ENCODE measurements around the gene CNN2. TPM values are rescaled to one million over a fixed set of nuclear protein-coding genes. Genes with fewer than 3 reads are reported as not detected.
A peak's percentile ranks its signal among the peaks of the same experiment; 100 is the strongest.

The CNN2 gene
- total RNA-seq, 1 experiment from 2014 or later: 151 TPM

DNA sequence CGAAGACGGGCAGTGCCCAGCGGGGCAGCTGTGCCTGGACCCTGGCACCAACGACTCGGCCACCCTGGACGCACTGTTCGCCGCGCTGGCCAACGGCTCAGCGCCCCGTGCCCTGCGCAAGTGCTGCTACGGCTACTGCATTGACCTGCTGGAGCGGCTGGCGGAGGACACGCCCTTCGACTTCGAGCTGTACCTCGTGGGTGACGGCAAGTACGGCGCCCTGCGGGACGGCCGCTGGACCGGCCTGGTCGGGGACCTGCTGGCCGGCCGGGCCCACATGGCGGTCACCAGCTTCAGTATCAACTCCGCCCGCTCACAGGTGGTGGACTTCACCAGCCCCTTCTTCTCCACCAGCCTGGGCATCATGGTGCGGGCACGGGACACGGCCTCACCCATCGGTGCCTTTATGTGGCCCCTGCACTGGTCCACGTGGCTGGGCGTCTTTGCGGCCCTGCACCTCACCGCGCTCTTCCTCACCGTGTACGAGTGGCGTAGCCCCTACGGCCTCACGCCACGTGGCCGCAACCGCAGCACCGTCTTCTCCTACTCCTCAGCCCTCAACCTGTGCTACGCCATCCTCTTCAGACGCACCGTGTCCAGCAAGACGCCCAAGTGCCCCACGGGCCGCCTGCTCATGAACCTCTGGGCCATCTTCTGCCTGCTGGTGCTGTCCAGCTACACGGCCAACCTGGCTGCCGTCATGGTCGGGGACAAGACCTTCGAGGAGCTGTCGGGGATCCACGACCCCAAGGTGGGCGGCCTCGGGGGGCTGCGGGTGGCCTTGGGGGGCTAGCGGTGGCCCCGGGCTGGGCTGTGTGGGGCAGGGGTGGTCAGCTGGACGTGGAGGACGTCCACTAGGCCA lies 21.4 kb upstream of the CNN2 start:
- peaks cover 31% of the 10 kb centered on the region for H3K36me3 Mint-ChIP-seq (ENCODE audit: insufficient read depth, unreplicated experiment)
- no peaks in the 10 kb centered on the region for H3K4me1 Mint-ChIP-seq (ENCODE audit: low read depth, unreplicated experiment)
- CTCF ChIA-PET: no interaction called here
- TF ChIP-seq, protein P1, sequence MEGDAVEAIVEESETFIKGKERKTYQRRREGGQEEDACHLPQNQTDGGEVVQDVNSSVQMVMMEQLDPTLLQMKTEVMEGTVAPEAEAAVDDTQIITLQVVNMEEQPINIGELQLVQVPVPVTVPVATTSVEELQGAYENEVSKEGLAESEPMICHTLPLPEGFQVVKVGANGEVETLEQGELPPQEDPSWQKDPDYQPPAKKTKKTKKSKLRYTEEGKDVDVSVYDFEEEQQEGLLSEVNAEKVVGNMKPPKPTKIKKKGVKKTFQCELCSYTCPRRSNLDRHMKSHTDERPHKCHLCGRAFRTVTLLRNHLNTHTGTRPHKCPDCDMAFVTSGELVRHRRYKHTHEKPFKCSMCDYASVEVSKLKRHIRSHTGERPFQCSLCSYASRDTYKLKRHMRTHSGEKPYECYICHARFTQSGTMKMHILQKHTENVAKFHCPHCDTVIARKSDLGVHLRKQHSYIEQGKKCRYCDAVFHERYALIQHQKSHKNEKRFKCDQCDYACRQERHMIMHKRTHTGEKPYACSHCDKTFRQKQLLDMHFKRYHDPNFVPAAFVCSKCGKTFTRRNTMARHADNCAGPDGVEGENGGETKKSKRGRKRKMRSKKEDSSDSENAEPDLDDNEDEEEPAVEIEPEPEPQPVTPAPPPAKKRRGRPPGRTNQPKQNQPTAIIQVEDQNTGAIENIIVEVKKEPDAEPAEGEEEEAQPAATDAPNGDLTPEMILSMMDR (IDR thresholded peaks at IDR 0.05; ENCODE audit: unreplicated experiment): no peak
- H3K4me3 Mint-ChIP-seq (ENCODE audit: low read depth, unreplicated experiment): no peak overlapping the region
- H3K27ac Mint-ChIP-seq (ENCODE audit: unreplicated experiment): peak overlapping the region; percentile 41
- DNase-seq: no peak
- BruUV-seq (replicated peaks): no TSS peak
- intact Hi-C loops (cut with micrococcal nuclease; ENCODE audit: unreplicated experiment): no loop called here
- peaks cover 38% of the 10 kb centered on the region for H3K27me3 Mint-ChIP-seq (ENCODE audit: unreplicated experiment)
- H3K9me3 Mint-ChIP-seq (ENCODE audit: low read depth, unreplicated experiment): no peaks in the 10 kb centered on the region

DNA sequence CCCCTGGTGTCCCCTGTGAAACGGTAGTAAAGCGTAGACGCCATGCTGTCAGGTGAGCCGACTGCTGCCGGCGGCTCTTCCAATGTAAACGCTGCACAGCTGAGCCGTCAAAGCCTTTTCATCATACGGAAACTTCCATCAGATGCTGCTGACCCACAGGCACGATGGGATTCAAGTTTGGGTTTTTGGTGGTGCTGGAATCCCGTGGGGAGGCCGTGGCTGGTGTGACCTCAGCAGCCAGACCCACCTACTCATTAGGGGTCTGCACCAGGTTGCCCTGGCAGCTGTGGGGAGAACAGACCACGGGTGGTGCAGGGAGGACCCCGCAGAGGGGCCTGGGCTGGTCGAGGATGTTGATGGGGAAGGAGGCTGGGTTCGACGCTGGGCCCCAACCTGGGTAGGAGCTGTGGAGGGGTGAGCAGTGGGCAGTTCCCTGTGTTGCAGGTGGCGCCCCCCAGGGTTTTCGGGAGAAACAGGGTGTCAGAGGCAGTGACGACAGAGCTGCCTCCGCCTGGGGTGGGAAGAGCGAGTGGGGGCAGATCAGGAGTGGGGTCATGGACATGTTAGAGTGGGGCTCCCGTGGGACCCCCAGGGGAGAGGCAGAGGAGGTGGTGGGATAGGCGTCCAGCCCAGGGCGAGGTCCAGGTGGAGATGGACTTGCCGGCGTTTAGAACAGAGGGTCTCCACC lies 19.6 kb upstream of the CNN2 start:
- TF ChIP-seq, protein P1 (IDR thresholded peaks at IDR 0.05; ENCODE audit: unreplicated experiment): no peak
- CTCF ChIA-PET: no interaction called here
- Mint-ChIP-seq H3K27me3 (ENCODE audit: unreplicated experiment) (peaks cover 38% of the 10 kb centered on the region), H3K36me3 (ENCODE audit: insufficient read depth, unreplicated experiment) (peaks cover 33% of the 10 kb centered on the region), H3K4me3 (ENCODE audit: low read depth, unreplicated experiment) (no peak overlapping the region), H3K9me3 (ENCODE audit: low read depth, unreplicated experiment) (no peaks in the 10 kb centered on the region), H3K4me1 (ENCODE audit: low read depth, unreplicated experiment) (no peaks in the 10 kb centered on the region), H3K27ac (ENCODE audit: unreplicated experiment) (no peak overlapping the region)
- BruUV-seq (replicated peaks): no TSS peak
- no peak for DNase-seq
- intact Hi-C loops (cut with micrococcal nuclease; ENCODE audit: unreplicated experiment): no loop called here

DNA sequence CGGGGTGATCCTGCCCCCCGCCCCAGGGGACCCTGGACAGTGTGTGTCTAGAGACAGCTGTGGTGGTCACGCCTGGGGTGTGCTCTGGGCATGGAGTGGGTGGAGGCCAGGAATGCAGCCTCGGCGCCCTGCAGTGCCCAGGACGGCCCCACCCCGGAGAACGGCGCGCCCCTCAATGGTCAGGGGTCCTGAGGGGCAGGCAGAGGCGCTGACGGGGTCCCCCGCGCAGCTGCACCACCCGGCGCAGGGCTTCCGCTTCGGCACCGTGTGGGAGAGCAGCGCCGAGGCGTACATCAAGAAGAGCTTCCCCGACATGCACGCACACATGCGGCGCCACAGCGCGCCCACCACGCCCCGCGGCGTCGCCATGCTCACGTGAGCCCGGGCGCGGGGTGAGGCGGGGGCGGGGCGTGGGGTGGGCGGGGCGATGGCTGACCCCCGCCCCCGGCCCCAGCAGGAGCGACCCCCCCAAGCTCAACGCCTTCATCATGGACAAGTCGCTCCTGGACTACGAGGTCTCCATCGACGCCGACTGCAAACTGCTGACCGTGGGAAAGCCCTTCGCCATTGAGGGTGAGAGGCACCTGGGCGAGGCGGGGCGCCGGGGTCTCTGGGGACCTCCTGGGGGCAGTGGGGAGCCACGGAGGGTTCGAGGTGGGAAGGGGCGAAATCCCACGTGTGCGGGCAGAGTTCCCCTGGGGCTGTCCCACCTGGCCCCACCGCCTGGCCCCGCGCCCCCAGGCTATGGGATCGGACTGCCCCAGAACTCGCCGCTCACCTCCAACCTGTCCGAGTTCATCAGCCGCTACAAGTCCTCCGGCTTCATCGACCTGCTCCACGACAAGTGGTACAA lies 18.8 kb upstream of the CNN2 start:
- Mint-ChIP-seq H3K9me3 (ENCODE audit: low read depth, unreplicated experiment) (no peaks in the 10 kb centered on the region), H3K27ac (ENCODE audit: unreplicated experiment) (no peak overlapping the region), H3K36me3 (ENCODE audit: insufficient read depth, unreplicated experiment) (peaks cover 33% of the 10 kb centered on the region), H3K4me3 (ENCODE audit: low read depth, unreplicated experiment) (no peak overlapping the region), H3K4me1 (ENCODE audit: low read depth, unreplicated experiment) (no peaks in the 10 kb centered on the region), H3K27me3 (ENCODE audit: unreplicated experiment) (peaks cover 30% of the 10 kb centered on the region)
- intact Hi-C loops (cut with micrococcal nuclease; ENCODE audit: unreplicated experiment): no loop called here
- TF ChIP-seq, protein P1 (IDR thresholded peaks at IDR 0.05; ENCODE audit: unreplicated experiment): no peak
- no TSS peak for BruUV-seq (replicated peaks)
- no peak for DNase-seq
- CTCF ChIA-PET: no interaction called here

DNA sequence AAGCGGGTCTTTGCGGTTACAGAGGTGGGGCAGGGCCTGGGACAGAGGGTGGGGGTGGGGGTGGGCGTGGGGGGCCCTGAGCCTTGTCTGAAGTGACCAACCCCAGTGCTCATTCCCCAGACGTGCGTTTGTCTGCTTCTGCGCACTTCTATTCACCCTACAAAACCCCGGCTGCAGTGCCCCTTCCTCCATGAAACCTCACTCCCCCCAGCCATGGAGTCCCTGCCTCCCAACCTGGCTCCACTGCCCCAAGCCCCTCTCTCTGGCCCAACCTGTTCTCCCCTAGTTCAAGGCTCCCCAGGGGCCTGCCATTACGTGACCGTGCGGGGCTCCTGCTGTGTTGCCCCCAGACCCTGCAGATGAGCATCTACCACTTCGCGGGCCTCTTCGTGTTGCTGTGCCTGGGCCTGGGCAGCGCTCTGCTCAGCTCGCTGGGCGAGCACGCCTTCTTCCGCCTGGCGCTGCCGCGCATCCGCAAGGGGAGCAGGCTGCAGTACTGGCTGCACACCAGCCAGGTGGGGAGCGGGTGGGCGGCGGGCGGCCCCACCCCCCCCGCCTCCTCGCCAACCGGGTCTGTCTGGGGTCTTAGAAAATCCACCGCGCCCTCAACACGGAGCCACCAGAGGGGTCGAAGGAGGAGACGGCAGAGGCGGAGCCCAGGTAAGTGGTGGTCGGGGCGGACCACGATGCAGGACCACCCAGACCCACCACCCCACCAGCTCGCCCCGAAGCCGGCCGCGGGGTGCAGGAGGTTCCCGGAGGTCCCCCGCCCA lies 18.0 kb upstream of the CNN2 start:
- H3K4me3 Mint-ChIP-seq (ENCODE audit: low read depth, unreplicated experiment): no peak overlapping the region
- no TSS peak for BruUV-seq (replicated peaks)
- TF ChIP-seq, protein P1 (IDR thresholded peaks at IDR 0.05; ENCODE audit: unreplicated experiment): no peak
- no peaks in the 10 kb centered on the region for H3K9me3 Mint-ChIP-seq (ENCODE audit: low read depth, unreplicated experiment)
- H3K27me3 Mint-ChIP-seq (ENCODE audit: unreplicated experiment): peaks cover 23% of the 10 kb centered on the region
- H3K4me1 Mint-ChIP-seq (ENCODE audit: low read depth, unreplicated experiment): no peaks in the 10 kb centered on the region
- no peak overlapping the region for H3K27ac Mint-ChIP-seq (ENCODE audit: unreplicated experiment)
- intact Hi-C loops (cut with micrococcal nuclease; ENCODE audit: unreplicated experiment): no loop called here
- peaks cover 33% of the 10 kb centered on the region for H3K36me3 Mint-ChIP-seq (ENCODE audit: insufficient read depth, unreplicated experiment)
- CTCF ChIA-PET: no interaction called here
- no peak for DNase-seq
